Epithelial cell of prostate (primary cell): ENCODE results near the gene NRBP1.
A peak's percentile ranks its signal among the peaks of the same experiment; 100 is the strongest.
"Not testable (repeated sequence)": the region's sequence is repeated elsewhere in the genome, so short reads cannot be mapped to it uniquely, and the experiment has no call there.

Experiments
- DNase-seq: peaks from one replicate; pipeline ENCODE4 v3.0.0-alpha.2; 2011; ENCODE audit warnings: low read depth, low spot score
- H3K27ac ChIP-seq: fragments of 450-650 bp; 2 replicates; pipeline ENCODE4 v1.5.1; 2017; ENCODE audit warnings: mild to moderate bottlenecking

NRBP1 gene

DNA sequence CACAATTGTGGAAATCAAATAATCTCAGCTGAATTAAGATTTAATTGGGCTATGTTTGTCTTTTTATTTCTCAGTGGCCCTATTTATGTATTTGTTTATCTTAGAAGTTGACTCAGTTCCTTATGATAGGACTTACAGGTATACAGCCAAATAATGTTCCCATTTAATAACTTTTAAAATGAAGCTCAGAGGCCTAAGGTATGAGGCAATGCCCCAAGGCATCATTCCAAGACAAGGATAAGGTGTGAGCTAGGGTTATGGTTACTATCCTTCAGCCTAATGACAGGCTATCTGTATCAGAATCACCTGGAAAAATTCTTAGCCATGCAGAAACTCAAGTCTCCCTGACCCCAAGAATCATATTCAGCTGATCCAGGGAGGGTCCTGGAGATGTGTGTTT is 7.4 kb upstream of the NRBP1 start:
- DNase-seq, result no peak
- H3K27ac ChIP-seq, result no peak overlapping the region

DNA sequence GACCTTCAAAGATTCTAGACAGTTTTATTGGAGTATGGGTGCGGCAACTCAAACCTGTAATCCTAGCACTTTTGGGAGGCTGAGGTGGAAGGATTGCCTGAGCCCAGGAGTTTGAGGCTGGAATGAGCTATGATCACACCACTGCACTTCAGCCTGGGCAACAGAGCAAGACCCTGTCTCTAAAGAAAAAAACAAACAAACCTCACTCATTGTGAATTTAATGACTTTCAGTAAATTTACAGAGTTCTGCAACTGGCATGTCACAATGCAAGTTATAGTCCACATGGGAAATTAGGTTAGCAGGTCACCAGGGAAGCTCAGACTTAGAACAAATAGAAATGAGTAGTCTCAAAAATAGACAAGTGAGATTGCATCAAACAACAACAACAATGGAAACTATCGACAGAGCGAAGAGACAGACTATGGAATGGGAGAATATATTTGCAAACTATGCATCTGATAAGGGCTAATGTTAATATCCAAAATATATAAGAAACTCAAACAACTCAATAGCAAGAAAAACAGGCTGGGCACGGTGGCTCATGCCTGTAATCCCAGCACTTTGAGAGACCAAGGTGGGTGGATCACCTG is 6.7 kb upstream of the NRBP1 start:
- H3K27ac ChIP-seq, result no peak overlapping the region

DNA sequence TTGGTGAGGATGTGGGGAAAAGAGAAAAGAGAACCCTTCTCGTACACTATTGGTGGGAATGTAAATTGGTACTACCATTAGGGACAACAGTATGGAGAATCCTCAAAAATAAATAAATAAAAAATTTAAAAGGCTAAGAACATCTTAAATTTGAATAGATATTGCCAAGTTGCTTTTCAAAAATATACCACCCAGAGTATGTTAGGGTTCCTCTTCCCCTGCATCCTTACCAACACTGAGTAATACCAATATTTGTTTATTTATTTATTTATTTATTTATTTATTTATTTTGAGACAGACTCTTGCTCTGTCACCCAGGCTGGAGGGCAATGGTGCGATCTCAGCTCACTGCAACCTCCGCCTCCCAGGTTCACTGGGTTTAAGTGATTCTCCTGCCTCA is 5.5 kb upstream of the NRBP1 start:
- DNase-seq, result no peak
- H3K27ac ChIP-seq, result no peak overlapping the region

More for the DNA sequence above, 6.7 kb upstream of the NRBP1 start:
- DNase-seq, result no peak

DNA sequence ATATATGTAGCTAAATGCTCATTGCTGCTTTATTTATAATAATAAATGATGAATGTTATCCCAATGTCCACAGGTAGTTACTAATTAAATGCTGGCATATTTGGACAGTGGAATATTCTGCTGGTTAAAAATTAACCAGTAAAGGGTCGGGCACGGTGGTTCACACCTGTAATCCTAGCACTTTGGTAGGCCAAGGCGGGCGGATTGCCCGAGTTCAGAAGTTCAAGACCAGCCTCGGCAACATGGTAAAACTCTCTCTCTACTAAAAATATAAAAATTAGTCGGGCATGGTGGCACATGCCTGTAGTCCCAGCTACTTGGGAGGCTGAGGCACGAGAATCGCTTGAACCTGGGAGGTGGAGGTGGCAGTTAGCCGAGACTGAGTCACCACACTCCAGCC is 3.4 kb upstream of the NRBP1 start:
- not testable (repeated sequence) for DNase-seq, H3K27ac ChIP-seq

DNA sequence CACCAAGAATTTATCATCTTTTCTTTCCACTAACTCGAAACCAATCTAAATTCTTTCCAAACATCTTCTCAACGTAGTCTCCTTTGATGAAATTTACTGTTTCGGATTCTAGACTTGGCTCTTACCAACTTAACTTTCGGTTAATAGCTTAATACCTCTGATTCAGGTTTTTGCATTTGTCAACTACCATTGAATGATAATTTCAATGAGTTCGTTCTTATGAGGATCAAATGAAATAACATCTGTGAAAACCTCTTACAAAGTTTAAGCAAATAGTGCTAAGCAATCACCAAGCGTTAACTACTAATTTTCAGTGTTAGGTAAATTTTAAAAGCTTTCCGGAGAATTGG is 593 bp upstream of the NRBP1 start:
- peak overlapping the region; percentile 94 for H3K27ac ChIP-seq
- DNase-seq, result no peak

DNA sequence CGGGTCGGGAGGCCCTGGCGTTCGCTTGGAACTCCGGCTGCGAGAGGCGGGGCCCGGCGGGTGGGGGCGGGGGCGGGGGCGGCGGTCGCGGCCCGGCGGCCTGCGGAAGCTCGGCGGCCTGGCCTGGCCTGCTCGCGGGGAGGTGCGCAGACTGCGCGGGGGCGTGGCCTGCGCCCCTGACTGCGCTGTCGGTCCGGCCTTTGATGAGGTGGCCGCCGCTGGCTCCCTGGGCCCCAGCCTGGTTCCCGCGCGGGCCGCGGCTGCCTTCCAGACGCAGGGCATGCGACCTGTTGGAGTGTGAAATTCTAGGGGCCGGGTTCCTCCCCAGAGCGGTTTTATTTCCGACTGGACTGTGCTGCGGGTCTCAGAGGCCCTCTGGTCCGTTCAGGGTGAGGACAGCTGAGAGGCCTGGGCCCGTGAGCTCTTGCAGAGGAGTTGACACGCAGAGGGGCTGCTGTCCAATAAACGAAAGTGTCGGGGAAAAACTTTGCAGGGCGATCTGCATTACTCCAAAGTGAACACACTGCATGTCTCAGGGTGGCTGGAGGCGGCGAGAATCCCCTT is 629 bp downstream of the NRBP1 start:
- peak overlapping the region; percentile 94 for H3K27ac ChIP-seq
- DNase-seq, result peak; percentile 33

DNA sequence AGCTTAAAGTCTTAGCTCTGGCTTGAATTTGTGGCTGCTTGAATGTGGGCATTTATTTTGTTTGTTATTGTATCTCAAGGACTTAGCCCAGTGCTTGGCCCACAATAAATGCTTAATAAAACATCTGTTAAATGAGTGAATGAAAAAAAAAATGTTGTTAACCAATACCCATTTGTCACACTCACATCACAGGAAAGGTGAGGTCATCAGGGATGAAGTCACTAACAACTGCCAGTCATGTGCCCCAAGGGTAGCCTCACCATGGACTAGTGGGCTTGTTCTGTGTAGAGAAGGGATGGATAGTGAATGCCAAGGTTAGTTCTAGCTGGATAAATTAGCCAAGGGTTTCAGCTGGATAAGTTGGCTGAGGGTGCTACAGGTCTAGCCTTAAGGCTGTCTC is 3.0 kb downstream of the NRBP1 start:
- DNase-seq, result peak; percentile 22

DNA sequence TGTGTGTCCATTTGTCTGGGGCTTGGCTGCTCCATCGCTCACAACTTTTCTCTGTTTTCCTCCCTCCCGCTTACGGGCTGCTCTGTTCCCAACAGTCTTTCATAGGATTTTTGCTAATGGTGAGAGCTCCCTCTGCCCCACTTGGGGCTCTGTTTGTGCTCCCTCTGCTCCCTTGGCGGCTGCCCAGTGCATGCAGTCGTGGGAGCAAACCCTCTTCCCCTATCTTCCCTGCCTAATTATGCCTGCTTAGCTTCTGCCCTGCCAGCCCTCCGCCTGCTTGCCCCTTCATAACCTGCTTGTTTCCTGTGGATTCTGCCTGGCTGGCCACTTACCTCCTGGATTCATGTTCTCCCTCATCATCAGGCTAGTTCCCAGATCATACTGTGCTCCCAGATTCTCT is 7.2 kb downstream of the NRBP1 start:
- no peak overlapping the region for H3K27ac ChIP-seq
- DNase-seq, result no peak

More for the DNA sequence above, 3.0 kb downstream of the NRBP1 start:
- peak overlapping the region; percentile 94 for H3K27ac ChIP-seq

DNA sequence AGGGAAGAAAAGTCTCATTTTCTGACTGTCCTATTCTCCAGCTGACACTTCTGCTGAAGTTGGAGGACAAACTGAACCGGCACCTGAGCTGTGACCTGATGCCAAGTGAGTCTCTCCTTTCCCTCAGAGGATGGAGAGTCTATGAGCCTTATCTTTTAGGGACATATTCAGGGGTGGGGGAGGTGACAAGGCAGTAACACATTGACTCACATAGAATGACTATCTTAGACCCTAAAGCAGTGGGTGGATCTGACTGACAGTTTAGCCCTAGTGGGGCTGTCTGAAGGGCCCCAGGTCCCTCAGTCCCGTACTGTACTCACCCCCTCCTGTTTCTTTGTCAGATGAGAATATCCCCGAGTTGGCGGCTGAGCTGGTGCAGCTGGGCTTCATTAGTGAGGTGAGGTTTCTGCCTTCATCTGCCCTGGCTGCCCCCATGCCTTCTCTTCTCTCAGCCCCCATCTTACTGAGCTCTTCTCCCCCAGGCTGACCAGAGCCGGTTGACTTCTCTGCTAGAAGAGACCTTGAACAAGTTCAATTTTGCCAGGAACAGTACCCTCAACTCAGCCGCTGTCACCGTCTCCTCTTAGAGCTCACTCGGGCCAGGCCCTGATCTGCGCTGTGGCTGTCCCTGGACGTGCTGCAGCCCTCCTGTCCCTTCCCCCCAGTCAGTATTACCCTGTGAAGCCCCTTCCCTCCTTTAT is 12.9 kb downstream of the NRBP1 start:
- H3K27ac ChIP-seq, result no peak overlapping the region
- DNase-seq, result no peak

DNA sequence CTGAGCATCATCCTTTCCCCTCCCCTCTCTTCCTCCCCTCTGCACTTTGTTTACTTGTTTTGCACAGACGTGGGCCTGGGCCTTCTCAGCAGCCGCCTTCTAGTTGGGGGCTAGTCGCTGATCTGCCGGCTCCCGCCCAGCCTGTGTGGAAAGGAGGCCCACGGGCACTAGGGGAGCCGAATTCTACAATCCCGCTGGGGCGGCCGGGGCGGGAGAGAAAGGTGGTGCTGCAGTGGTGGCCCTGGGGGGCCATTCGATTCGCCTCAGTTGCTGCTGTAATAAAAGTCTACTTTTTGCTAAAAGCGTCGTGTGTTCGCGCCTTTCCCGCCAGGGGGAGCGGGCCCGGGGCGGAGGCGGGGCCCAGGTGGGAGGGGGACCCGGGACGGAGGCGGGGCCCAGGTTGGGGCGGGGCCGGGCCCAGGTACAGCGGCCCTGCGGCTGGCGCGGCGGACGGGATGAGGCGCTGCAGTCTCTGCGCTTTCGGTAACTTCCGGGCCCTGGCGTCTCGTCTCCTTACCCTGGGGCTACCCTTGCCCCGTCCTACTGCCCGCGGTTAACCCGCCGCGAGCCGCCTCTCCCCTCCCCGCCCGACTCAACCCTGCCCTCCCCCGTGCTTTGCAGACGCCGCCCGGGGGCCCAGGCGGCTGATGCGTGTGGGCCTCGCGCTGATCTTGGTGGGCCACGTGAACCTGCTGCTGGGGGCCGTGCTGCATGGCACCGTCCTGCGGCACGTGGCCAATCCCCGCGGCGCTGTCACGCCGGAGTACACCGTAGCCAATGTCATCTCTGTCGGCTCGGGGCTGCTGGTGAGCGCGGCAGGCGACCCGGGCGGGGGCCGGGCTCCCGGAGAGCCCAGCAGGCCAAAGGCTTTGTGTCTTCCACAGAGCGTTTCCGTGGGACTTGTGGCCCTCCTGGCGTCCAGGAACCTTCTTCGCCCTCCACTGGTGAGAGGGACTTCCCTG is 13.8 kb downstream of the NRBP1 start, which contains the start of gene KRTCAP3:
Gene KRTCAP3, plus strand, starts transcription at position 424 of the 962 bp plus-strand sequence. Its CDS starts 32 bp downstream, at position 456.
- DNase-seq, result no peak
- peak within 1 kb of the TSS; percentile 40 for H3K27ac ChIP-seq

DNA sequence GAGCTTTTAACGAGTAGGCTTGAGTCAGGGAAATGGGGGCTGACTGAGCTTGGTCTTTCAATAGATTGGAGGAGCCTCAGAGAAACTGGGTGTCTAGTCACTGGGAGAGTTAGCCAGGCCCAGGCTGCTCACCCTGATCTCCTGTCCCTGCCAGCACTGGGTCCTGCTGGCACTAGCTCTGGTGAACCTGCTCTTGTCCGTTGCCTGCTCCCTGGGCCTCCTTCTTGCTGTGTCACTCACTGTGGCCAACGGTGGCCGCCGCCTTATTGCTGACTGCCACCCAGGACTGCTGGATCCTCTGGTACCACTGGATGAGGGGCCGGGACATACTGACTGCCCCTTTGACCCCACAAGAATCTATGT is 14.5 kb downstream of the NRBP1 start:
- H3K27ac ChIP-seq, result peak overlapping the region; percentile 40
- no peak for DNase-seq

DNA sequence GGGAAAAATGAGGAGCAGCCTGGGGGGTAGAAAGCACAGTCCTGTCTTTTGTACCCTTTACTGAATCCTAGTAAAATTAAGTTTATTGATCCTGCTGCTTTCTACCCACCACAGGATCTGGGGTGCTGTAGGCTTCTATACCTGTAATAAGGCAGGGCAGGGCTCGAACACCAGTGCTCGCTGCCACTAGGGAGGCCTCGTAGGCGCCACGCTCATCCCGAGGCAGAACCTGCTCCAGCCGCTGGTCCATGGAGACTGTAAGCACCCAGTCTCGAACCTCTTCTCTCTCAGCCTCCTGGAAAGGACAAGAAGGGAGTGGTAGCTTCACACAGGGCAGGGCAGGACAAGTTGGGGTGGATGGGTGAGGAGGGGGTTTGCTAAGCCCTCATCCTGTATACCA is 16.7 kb downstream of the NRBP1 start:
- DNase-seq, result no peak
- peak overlapping the region; percentile 81 for H3K27ac ChIP-seq

DNA sequence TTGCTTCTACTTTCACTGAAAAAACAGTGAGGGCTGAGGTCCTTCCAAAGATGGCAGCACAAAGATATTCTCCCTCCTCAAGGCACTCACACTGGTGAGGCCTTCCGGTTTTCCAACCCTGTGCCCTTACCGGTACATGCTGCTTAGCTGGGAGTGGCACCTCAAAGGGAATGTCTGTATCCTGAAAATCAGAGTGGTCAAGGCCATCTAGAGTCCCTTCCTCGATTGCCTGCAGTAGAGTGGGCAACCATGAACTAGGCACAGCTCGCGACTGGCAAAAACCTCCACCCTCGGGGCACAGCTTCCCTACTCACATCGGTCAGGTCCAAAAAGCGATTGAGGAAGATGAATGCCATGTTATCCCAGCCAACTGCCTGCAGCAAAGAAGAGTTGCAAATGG is 17.2 kb downstream of the NRBP1 start:
- peak overlapping the region; percentile 81 for H3K27ac ChIP-seq
- no peak for DNase-seq

DNA sequence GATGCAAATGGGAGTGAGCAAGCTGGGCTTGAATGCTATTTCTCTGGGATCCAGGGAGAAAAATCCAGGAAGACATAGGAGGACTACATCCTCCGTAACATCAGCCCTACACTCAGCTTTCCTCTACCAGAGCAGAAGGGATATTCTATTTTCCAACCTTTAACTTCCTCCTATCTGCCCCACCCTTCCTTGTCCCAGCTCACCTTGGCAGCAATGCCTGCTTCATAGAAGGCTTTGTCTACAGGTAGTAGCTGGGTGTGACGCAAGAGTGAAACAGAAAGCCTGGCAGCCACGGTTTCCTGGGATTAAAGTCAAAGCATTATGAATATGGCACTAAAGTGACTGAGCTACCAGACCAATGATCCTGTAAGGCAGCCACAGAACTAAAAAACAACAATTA is 17.6 kb downstream of the NRBP1 start:
- peak; percentile 85 for DNase-seq

DNA sequence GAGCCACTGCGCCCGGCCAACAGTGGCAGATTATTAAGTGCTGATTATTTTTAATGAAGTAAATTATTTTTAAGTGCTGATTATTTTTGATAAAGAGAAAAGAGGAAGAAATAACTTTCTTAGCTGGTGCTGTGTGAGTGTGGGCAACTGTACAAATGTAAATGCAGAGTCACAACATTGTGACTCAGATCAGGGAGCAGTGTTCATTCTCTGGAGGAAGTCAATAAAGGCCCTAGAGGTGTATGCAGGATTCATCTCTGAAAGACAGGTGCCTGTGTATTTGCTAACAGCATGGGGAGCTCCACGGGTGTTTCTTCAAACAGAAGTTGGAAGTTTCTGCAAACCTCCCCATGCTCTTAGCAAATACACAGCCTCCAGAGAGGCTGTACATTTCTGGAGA is 19.9 kb downstream of the NRBP1 start:
- peak; percentile 16 for DNase-seq
- H3K27ac ChIP-seq, result peak overlapping the region; percentile 30

More for the DNA sequence above, 17.6 kb downstream of the NRBP1 start:
- peak overlapping the region; percentile 81 for H3K27ac ChIP-seq

DNA sequence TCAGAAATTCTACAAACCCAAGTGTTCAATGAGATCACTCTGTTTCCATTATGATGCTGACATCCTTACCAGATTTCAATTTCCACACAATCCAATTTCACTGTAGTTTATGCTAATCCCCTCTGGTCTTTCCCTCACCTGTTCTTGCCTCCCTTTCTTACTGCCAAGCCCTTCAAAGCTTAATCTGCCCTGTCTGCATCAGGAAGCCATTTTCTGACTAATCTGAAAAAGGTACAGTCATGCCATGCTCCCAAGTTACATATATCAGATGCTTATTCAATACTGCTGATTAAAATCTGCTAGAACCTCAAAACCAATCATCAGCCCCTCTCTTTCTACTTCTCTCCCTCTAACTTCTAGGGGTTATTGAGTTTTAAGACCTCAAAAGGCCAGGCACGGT is 22.7 kb downstream of the NRBP1 start:
- no peak for DNase-seq
- no peak overlapping the region for H3K27ac ChIP-seq

DNA sequence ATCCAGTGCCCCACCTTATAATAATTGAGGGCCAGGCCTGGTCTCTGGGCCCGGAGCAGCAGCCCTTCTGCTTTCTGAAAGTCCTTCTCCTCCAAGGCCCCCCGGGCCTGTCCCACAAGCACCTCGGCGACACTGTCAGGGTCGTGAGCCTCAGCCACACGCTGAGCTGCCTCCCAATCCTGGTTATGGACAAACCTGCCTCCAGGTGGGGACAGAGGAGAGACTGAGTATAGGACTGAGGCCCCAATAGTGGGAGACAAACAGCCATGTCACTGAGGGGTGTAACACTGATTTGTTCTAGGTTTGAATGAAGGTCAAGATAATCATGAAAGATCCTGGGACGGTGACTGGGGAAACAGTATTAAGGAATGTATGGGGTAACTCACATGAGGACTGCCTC is 25.5 kb downstream of the NRBP1 start:
- no peak overlapping the region for H3K27ac ChIP-seq
- DNase-seq, result no peak

DNA sequence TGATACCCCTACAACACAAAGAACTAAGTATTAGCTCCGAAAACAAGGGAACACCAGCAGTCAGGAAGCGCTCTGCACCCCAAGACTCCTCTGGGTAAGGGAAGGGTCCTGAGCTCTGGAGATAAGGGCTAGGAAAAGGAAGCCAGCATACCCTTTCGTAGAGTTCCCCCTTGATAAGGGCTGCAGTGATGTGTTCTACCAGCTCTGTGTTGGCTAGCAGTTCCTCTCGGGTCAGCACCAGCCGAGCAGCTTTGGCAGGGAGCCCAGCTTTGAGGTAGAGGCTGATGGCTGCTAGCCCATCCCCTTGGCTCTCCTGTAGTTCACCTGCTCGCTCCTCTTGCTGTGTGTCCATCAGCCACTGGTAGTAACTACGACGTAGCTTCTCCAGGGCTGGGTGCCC is 32.7 kb downstream of the NRBP1 start:
- H3K27ac ChIP-seq, result no peak overlapping the region
- DNase-seq, result no peak

DNA sequence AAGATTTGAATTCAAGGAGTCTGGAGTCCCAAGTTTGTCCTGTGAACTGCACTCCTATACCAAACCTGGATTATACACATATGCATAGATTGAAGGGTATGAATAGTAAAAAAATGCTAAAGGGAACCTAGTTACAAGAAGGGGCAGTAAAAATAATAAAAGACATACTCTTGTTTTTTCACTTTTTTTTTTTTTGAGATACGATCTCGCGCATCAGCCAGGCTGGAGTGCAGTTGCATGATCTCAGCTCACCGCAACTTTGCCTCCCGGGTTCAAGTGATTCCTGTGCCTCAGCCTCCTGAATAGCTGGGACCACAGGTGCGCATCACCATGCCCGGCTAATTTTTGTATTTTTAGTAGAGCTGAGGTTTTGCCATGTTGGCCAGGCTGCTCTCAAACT is 36.0 kb downstream of the NRBP1 start:
- DNase-seq, result no peak
- H3K27ac ChIP-seq, result no peak overlapping the region

DNA sequence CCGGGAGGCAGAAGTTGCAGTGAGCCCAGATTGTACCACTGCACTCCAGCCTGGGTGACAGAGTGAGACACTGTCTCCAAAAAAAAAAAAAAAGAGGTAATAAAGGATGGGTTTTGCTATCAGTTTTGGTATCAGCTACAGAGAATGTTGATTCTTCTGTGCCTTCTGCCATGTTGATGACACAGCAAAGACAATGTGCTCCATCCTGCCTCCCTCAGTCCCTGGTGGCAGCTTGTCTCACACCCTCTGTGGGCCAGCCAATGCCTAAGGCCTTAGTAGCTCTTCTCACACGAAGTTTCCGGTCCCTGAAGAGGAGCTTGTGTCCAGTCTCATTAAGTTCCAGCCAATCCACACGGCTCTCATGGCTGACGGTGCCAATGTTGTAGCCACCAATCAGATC is 43.5 kb downstream of the NRBP1 start:
- no peak overlapping the region for H3K27ac ChIP-seq
- no peak for DNase-seq

DNA sequence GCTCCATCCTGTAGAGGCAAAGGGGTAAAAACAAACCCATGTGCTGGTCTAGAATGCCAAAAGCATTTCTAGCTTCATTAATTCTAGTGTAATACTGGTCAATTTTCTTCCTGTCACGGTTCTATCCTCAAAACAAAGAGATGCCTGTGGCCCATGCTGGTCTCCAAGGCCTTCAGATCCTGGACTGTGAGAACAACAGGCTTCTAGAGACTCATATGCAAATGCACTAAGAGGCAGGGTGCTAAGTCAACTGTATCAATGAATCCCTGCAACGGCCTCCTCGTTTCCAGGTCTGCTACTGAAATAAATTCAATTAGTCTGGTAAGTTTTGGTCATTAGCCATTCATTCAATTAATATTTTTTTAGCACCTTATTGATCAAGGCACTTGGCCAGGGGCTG is 57.1 kb downstream of the NRBP1 start:
- DNase-seq, result no peak
- H3K27ac ChIP-seq, result no peak overlapping the region
